HCT116 (cell line): ENCODE results near the gene DPF1. TPM values are rescaled to one million over a fixed set of nuclear protein-coding genes. Genes with fewer than 3 reads are reported as not detected.

Source experiments
- ATAC-seq: fragments of 200-7000 bp; cut with Tn5 transposase; 2 replicates; pipeline ENCODE4 v1.9.1; 2020; ENCODE audit warnings: mild to moderate bottlenecking, moderate library complexity
- BruUV-seq: library from RNA; stranded (reverse); fragments of 400-500 nt; replicated peaks from 2 replicates; lab custom pipeline; 2021; lab: Mats Ljungman, UMichigan
- CTCF ChIA-PET: fragments of 300-600 bp; sonication (Branson Sonifier 250); formaldehyde crosslinking; loops from one replicate; lab custom pipeline; 2021; ENCODE audit warnings: antibody characterized with exemption; lab: Charles Lee
- POLR2A ChIA-PET: fragments of 300-600, 350-600 bp; sonication (Branson Sonifier 250); formaldehyde crosslinking; loops from one replicate; lab custom pipeline; 2021; ENCODE audit warnings: antibody characterized with exemption; lab: Charles Lee
- RAD21 ChIA-PET, 2 experiments: fragments of 300-600 bp; sonication (Branson Sonifier 250); formaldehyde crosslinking; loops; one replicate each; lab custom pipeline; 2023; ENCODE audit warnings: low total read pairs in 2 of 2; ENCODE audit not compliant: uncharacterized antibody in 2 of 2, unreplicated experiment in 2 of 2, low non-redundant PET in 1 of 2; lab: Charles Lee
- DNase-seq: peaks from one replicate; pipeline ENCODE4 v3.0.0-alpha.2; 2010; ENCODE audit warnings: low read depth, low spot score
- H2AFZ ChIP-seq: fragments of 200-600 bp; shearing (Covaris generic), sonication (generic); 2 replicates; pipeline ENCODE4 v1.6.1; 2017; ENCODE audit warnings: low read depth, mixed run types, mixed read lengths, antibody characterized with exemption, low read length; ENCODE audit not compliant: poor library complexity, severe bottlenecking
- H3K27ac ChIP-seq: 2 replicates; pipeline ENCODE4 v1.5.1; 2012; ENCODE audit warnings: low read depth, low read length
- H3K27me3 ChIP-seq: fragments of 200-600 bp; sonication (generic); 2 replicates; pipeline ENCODE4 v1.6.1; 2016; ENCODE audit warnings: mixed run types, low read length, mixed read lengths; ENCODE audit not compliant: insufficient read depth
- H3K36me3 ChIP-seq, 2 experiments: fragments of 200-500 bp in 1 of 2; fragments of 200-600 bp in 1 of 2; sonication (Bioruptor generic) in 1 of 2; sonication (generic) in 1 of 2; 2 replicates each; pipeline versions ENCODE4 v1.5.1 to v1.6.1; 2014 to 2016; ENCODE audit warnings: low read length in 2 of 2, inconsistent platforms in 1 of 2, mixed read lengths in 1 of 2, mixed run types in 1 of 2; ENCODE audit not compliant: insufficient read depth in 2 of 2, control insufficient read depth in 1 of 2
- H3K4me1 ChIP-seq, 2 experiments: fragments of 200-600 bp in 1 of 2; sonication (generic) in 1 of 2; 2 replicates each; pipeline versions ENCODE4 v1.5.1 to v1.6.1; 2012 to 2017; ENCODE audit warnings: low read length in 2 of 2, inconsistent platforms in 1 of 2, mild to moderate bottlenecking in 1 of 2, mixed read lengths in 1 of 2, mixed run types in 1 of 2, moderate library complexity in 1 of 2; ENCODE audit not compliant: insufficient read depth in 2 of 2, control insufficient read depth in 1 of 2
- H3K4me2 ChIP-seq: fragments of 200-600 bp; sonication (generic); 2 replicates; pipeline ENCODE4 v1.6.1; 2017; ENCODE audit warnings: mixed run types, low read length, mixed read lengths
- H3K4me3 ChIP-seq, 2 experiments: fragments of 200-600 bp in 1 of 2; sonication (generic) in 1 of 2; replicated peaks in 1 of 2; 2 replicates each; pipeline ENCODE4 v1.5.1; 2011 to 2016; ENCODE audit warnings: low read length in 2 of 2, control low read depth in 1 of 2, low read depth in 1 of 2, mild to moderate bottlenecking in 1 of 2, mixed read lengths in 1 of 2, mixed run types in 1 of 2
- H3K79me2 ChIP-seq: fragments of 200-600 bp; sonication (generic); 2 replicates; pipeline ENCODE4 v1.6.1; 2017; ENCODE audit warnings: mild to moderate bottlenecking, mixed run types, low read length, moderate library complexity, mixed read lengths; ENCODE audit not compliant: insufficient read depth
- H3K9ac ChIP-seq: fragments of 200-600 bp; sonication (generic); 2 replicates; pipeline ENCODE4 v1.6.1; 2016; ENCODE audit warnings: low read length, mixed read lengths
- H3K9me2 ChIP-seq: fragments of 200-600 bp; sonication (generic), shearing (Covaris generic); 2 replicates; pipeline ENCODE4 v1.6.1; 2017; ENCODE audit warnings: mixed run types, mild to moderate bottlenecking, moderate library complexity; ENCODE audit not compliant: insufficient read depth
- H3K9me3 ChIP-seq, 2 experiments: fragments of 200-500 bp in 1 of 2; fragments of 200-600 bp in 1 of 2; sonication (Bioruptor generic) in 1 of 2; sonication (generic) in 1 of 2; 2 replicates each; pipeline ENCODE4 v1.6.1; 2014 to 2017; ENCODE audit warnings: low read length in 2 of 2, mixed read lengths in 2 of 2, inconsistent platforms in 1 of 2, low read depth in 1 of 2, mild to moderate bottlenecking in 1 of 2, mixed run types in 1 of 2, moderate library complexity in 1 of 2; ENCODE audit not compliant: control insufficient read depth in 1 of 2, insufficient read depth in 1 of 2
- H4K20me1 ChIP-seq: fragments of 200-600 bp; sonication (generic), shearing (Covaris generic); 2 replicates; pipeline ENCODE4 v1.6.1; 2017; ENCODE audit warnings: mixed run types, mild to moderate bottlenecking, moderate library complexity; ENCODE audit not compliant: insufficient read depth
- ATF3 ChIP-seq: IDR thresholded peaks from 2 replicates; pipeline ENCODE4 v1.6.1; 2012
- CEBPB ChIP-seq: IDR thresholded peaks from 2 replicates; pipeline ENCODE4 v1.6.1; 2012; ENCODE audit warnings: low read depth
- ELF1 ChIP-seq: IDR thresholded peaks from 2 replicates; pipeline ENCODE4 v1.6.1; 2012; ENCODE audit warnings: low read depth, borderline replicate concordance
- EZH2phosphoT487 ChIP-seq: fragments of 200-600 bp; IDR thresholded peaks from 2 replicates; pipeline ENCODE4 v1.6.1; 2018; ENCODE audit warnings: antibody characterized with exemption, borderline replicate concordance
- FOSL1 ChIP-seq: IDR thresholded peaks from 2 replicates; pipeline ENCODE4 v1.6.1; 2012; ENCODE audit warnings: low read depth
- MAX ChIP-seq: IDR thresholded peaks from 2 replicates; pipeline ENCODE4 v1.6.1; 2012
- POLR2AphosphoS5 ChIP-seq: IDR thresholded peaks from 2 replicates; pipeline ENCODE4 v1.6.1; 2011; ENCODE audit warnings: mild to moderate bottlenecking, low read depth, low read length, moderate library complexity
- RAD21 ChIP-seq: IDR thresholded peaks from 2 replicates; pipeline ENCODE4 v1.6.1; 2012; ENCODE audit warnings: low read depth, mild to moderate bottlenecking
- SRF ChIP-seq: IDR thresholded peaks from 2 replicates; pipeline ENCODE4 v1.6.1; 2012; ENCODE audit warnings: low read depth
- TCF7L2 ChIP-seq: IDR thresholded peaks from 2 replicates; pipeline ENCODE4 v1.7.0; 2011; ENCODE audit warnings: borderline replicate concordance, inconsistent platforms; ENCODE audit not compliant: insufficient read depth, insufficient read length; ENCODE audit errors: extremely low read depth
- ZFX ChIP-seq: fragments of 450-650 bp; IDR thresholded peaks from 2 replicates; pipeline ENCODE4 v1.6.1; 2017
- intact Hi-C: fragments of 100-400 bp; cut with micrococcal nuclease; formaldehyde crosslinking; loops from 2 replicates; pipeline ENCODE4 v1.10.0; 2022
- total RNA-seq: library from RNA; stranded (reverse); gene quantifications from one replicate; pipeline ENCODE4 v1.2.1, GENCODE V29; 2021; ENCODE audit not compliant: unreplicated experiment
- TF ChIP-seq, protein P1 (sequence below), 3 experiments: fragments of 200-600 bp in 1 of 3; sonication (generic) in 1 of 3; IDR thresholded peaks in 2 of 3; conservative IDR thresholded peaks in 1 of 3; 2 replicates each; pipeline ENCODE4 v1.5.1; 2012 to 2017; ENCODE audit warnings: low read depth in 2 of 3, low read length in 2 of 3, antibody characterized with exemption in 1 of 3, borderline replicate concordance in 1 of 3, control low read depth in 1 of 3, mild to moderate bottlenecking in 1 of 3, mixed read lengths in 1 of 3, mixed run types in 1 of 3, moderate library complexity in 1 of 3; ENCODE audit not compliant: insufficient read depth in 1 of 3

DPF1 gene
- total RNA-seq, 1 experiment from 2014 or later, result 9.7 TPM

DNA sequence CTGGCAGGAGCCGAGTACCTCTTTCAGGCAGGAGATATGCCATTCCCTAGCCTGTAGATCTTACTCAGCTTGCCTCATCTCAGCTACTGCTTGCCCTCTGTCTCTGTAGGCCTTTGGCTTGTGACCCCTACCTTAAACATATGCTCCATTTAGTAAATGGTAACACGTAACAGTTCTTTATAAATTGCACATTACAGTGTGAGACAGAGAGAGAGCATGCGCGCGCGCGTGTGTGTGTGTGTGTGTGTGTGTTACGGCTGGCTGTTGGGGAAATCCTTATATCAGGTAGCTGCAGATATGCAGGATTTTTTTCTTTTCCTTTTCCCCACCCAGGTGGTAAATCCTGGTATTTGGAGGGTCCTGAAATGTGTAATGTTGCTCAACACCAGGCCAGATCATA lies 44.5 kb upstream of the DPF1 start:
- H3K27me3 ChIP-seq, result no peaks in the 10 kb centered on the region
- POLR2A ChIA-PET, result interaction anchor here (3.1 kb wide), 1 partner anchor 36 kb away, joined by 19 read pairs; the partner anchor contains the start of gene C19orf33
- no TSS peak for BruUV-seq
- no peak for ATAC-seq
- no peaks in the 10 kb centered on the region for H3K9me3 ChIP-seq
- no peaks in the 10 kb centered on the region for H3K9me2 ChIP-seq
- peak overlapping the region; percentile 88; the same call in 1 of the 2 replicates for H3K9ac ChIP-seq
- H3K27ac ChIP-seq, result peak overlapping the region; percentile 99; the same call in 1 of the 2 replicates
- peak overlapping the region; percentile 90; the same call in 1 of the 2 replicates for H3K4me2 ChIP-seq
- H2AFZ ChIP-seq, result no peak overlapping the region
- CTCF ChIA-PET, result no interaction called here
- RAD21 ChIA-PET, result no interaction called here
- no peaks in the 10 kb centered on the region; the same call in 1 of the 2 replicates for H4K20me1 ChIP-seq
- H3K79me2 ChIP-seq, result peaks cover 91% of the 10 kb centered on the region
- no peaks in the 10 kb centered on the region; a peak in 1 of 4 replicates for H3K36me3 ChIP-seq
- DNase-seq, result no peak
- peaks cover 55 to 75% of the 10 kb centered on the region in 2 experiments for H3K4me1 ChIP-seq
- intact Hi-C loops, result no loop called here
- no peak overlapping the region for H3K4me3 ChIP-seq
- TF ChIP-seq FOSL1, result no peak
- no peak for TF ChIP-seq EZH2phosphoT487

DNA sequence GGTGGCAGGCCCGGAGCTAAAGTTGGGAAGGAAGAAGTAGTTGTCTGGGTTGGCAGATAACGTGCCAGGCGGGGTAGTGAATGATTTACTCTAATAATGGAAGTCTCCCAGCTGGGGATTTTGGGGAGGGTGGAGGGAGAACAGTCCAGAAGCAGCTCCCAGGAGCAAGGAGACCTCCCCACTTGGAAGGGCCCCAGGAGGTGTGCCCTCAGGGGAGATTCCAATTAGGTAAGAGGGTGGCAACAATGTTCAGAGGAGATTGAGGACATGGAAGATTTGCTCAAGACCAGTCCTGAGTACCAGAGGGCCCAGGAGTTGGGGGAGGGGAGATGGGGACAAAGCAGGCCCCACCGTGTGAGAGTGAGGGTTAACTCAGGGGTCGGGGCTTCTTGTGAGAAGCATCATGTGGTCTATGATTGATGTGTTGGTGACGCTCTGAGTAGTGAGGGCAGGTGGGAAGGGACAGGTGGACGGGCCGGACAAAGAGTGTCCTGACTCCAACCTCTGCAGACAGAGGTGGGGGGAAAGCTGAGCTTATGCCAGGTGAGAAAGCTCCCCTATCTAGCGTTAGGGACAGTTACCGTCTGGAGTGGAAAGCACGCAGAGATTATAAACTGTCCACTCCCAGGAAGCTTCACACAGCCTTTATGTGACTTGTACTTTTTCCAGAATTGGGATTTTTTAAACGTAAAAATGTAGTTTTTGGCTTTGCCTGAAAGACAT lies 43.9 kb upstream of the DPF1 start:
- peak overlapping the region; percentile 90 for H3K4me2 ChIP-seq
- CTCF ChIA-PET, result interaction anchor here (0.9 to 1.7 kb wide), 2 partner anchors 24 to 37 kb away, joined by 3 to 7 read pairs; no protein-coding TSS in a partner anchor
- no peak for DNase-seq
- RAD21 ChIA-PET, result no interaction called here
- no TSS peak for BruUV-seq
- peak overlapping the region; percentile 88 for H3K9ac ChIP-seq
- H3K9me3 ChIP-seq, result no peaks in the 10 kb centered on the region
- H3K79me2 ChIP-seq, result peaks cover 85% of the 10 kb centered on the region
- no peaks in the 10 kb centered on the region for H3K9me2 ChIP-seq
- no peaks in the 10 kb centered on the region for H3K27me3 ChIP-seq
- H3K4me1 ChIP-seq, result peaks cover 56 to 79% of the 10 kb centered on the region in 2 experiments
- H3K36me3 ChIP-seq, result no peaks in the 10 kb centered on the region; a peak in 1 of 4 replicates
- no peak for ATAC-seq
- H4K20me1 ChIP-seq, result no peaks in the 10 kb centered on the region; the same call in 1 of the 2 replicates
- POLR2A ChIA-PET, result interaction anchor here (3.1 kb wide), 1 partner anchor 36 kb away, joined by 19 read pairs; the partner anchor contains the start of gene C19orf33
- no peak overlapping the region for H2AFZ ChIP-seq
- H3K27ac ChIP-seq, result peak overlapping the region; percentile 99
- intact Hi-C loops, result no loop called here
- peak overlapping the region in 1 of 2 experiments; percentile 81; a peak in 2 of 4 replicates for H3K4me3 ChIP-seq
- TF ChIP-seq CEBPB (no peak), ELF1 (no peak), FOSL1 (no peak), TCF7L2 (no peak), EZH2phosphoT487 (no peak), POLR2AphosphoS5 (no peak), SRF (no peak), ATF3 (no peak), RAD21 (no peak), MAX (no peak), ZFX (no peak)
- TF ChIP-seq, protein P1, sequence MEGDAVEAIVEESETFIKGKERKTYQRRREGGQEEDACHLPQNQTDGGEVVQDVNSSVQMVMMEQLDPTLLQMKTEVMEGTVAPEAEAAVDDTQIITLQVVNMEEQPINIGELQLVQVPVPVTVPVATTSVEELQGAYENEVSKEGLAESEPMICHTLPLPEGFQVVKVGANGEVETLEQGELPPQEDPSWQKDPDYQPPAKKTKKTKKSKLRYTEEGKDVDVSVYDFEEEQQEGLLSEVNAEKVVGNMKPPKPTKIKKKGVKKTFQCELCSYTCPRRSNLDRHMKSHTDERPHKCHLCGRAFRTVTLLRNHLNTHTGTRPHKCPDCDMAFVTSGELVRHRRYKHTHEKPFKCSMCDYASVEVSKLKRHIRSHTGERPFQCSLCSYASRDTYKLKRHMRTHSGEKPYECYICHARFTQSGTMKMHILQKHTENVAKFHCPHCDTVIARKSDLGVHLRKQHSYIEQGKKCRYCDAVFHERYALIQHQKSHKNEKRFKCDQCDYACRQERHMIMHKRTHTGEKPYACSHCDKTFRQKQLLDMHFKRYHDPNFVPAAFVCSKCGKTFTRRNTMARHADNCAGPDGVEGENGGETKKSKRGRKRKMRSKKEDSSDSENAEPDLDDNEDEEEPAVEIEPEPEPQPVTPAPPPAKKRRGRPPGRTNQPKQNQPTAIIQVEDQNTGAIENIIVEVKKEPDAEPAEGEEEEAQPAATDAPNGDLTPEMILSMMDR (IDR thresholded peaks at IDR 0.05 in 2 of 3, conservative IDR thresholded peaks at IDR 0.05 in 1 of 3; ENCODE audit: borderline replicate concordance in 1 of 3, insufficient read depth in 1 of 3, low read depth in 2 of 3, low read length in 2 of 3), result no peak
